ENCODE measurements around the gene MAOB.

DNA sequence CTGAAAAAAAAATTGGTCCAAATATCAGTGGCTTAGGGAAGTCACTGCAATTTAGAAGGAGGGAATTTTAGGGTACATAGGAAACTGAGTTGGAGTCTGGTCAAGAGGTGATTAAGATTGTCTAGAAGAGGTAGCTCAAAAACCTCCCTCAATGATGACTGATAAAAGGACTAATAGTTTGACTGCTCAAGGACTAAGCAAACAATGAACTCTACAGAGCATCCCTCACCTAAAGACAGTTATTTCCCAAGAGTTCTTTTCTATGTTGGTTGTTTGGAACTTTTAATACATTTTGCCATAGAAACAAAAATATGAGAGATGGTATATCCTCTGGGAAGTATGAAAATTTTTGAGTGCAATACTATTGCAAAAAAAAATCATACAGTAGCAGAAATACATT lies 35.7 kb downstream of the MAOB start:
- TF ChIP-seq TAF1 (IDR thresholded peaks at IDR 0.05; ENCODE audit: borderline replicate concordance, low read depth, low read length) (no peak), POLR2A (IDR thresholded peaks at IDR 0.05; ENCODE audit: low read depth, low read length) (no peak), POLR2AphosphoS5 (IDR thresholded peaks at IDR 0.05; ENCODE audit: low read depth, low read length) (no peak)

Data from GM12892 (cell line).